Measurements from ENCODE around the gene CYB561. TPM values are rescaled to one million over a fixed set of nuclear protein-coding genes. Genes with fewer than 3 reads are reported as not detected.

Gene CYB561
- total and polyA plus RNA-seq, 10 of the 15 experiments (the other 5 are each of a cell fraction or from before 2014, with no cell fraction given), result 0.52 to 6.9 (median 2.5) TPM

GRCh38 chr17:63399316-63399715, 46.8 kb downstream of the CYB561 start:
- no peak overlapping the region for H3K9ac ChIP-seq (ENCODE audit: control insufficient read depth, insufficient read depth, low read length)
- in situ Hi-C loops (cut with MboI), result no loop called here
- H3K4me2 ChIP-seq (ENCODE audit: control insufficient read depth, insufficient read depth), result no peak overlapping the region

More at GRCh38 chr17:63399316-63399715, 46.8 kb downstream of the CYB561 start:
- Histone ChIP-seq H2AFZ (ENCODE audit: control insufficient read depth, low read depth, low read length) (no peak overlapping the region), H3K4me3 (no peak overlapping the region), H3K4me1 (ENCODE audit: control insufficient read depth, insufficient read depth, low read length) (no peaks in the 10 kb centered on the region), H3K27me3 (replicated peaks in 1 of 2; ENCODE audit: control insufficient read depth in 2 of 2, insufficient read depth in 2 of 2, low read length in 1 of 2) (peaks cover 0 to 4% of the 10 kb centered on the region in 2 experiments; a peak in 2 of 4 replicates), H3K9me3 (replicated peaks; ENCODE audit: control insufficient read depth, insufficient read depth, low read length) (no peaks in the 10 kb centered on the region), H3K36me3 (ENCODE audit: control insufficient read depth in 2 of 2, insufficient read depth in 2 of 2, low read length in 1 of 2) (no peaks in the 10 kb centered on the region), H3K79me2 (ENCODE audit: control insufficient read depth, insufficient read depth, low read length) (no peaks in the 10 kb centered on the region), H4K20me1 (ENCODE audit: control insufficient read depth, insufficient read depth) (no peaks in the 10 kb centered on the region), H3K27ac (ENCODE audit: control insufficient read depth, insufficient read depth) (no peak overlapping the region)
- RAD21 ChIA-PET (ENCODE audit: unreplicated experiment), result no interaction called here
- BruUV-seq (replicated peaks), result no TSS peak
- ATAC-seq (no peak), FAIRE-seq (no peak), DNase-seq (ENCODE audit: low read depth, low spot score) (no peak)
- CTCF ChIA-PET, result no interaction called here
- 19% methylated on average over 3 of the region's 3 CpGs for WGBS (ENCODE audit: insufficient coverage, insufficient replicate concordance, low lambda C conversion rate, missing lambda C conversion rate)
- TF ChIP-seq SRF (IDR thresholded peaks at IDR 0.05; ENCODE audit: low read depth in 2 of 2, low read length in 2 of 2), result no peak
- no peak for TF ChIP-seq BRCA1 (IDR thresholded peaks at IDR 0.05; ENCODE audit: low read depth, low read length)
- no peak for TF ChIP-seq KAT2A (conservative IDR thresholded peaks at IDR 0.05; ENCODE audit: control insufficient read depth, low read depth, low read length)
- no peak for TF ChIP-seq WRNIP1 (IDR thresholded peaks at IDR 0.05; ENCODE audit: borderline replicate concordance, low read depth, low read length)
- no peak for TF ChIP-seq MAX (IDR thresholded peaks at IDR 0.05; ENCODE audit: low read depth, low read length)
- TF ChIP-seq ZNF687 (IDR thresholded peaks at IDR 0.05), result no peak
- TF ChIP-seq EZH2 (IDR thresholded peaks at IDR 0.05; ENCODE audit: borderline replicate concordance, control insufficient read depth, low read depth, low read length), result no peak
- TF ChIP-seq RCOR1 (conservative IDR thresholded peaks at IDR 0.05; ENCODE audit: low read depth, low read length), result no peak
- TF ChIP-seq E2F8 (IDR thresholded peaks at IDR 0.05; ENCODE audit: low read depth, partially characterized antibody), result no peak
- TF ChIP-seq TCF7 (IDR thresholded peaks at IDR 0.05; ENCODE audit: borderline replicate concordance), result no peak
- TF ChIP-seq SREBF1 (IDR thresholded peaks at IDR 0.05; ENCODE audit: low read length), result no peak
- SMC1A ChIA-PET (ENCODE audit: uncharacterized antibody, unreplicated experiment), result no interaction called here
- POLR2A ChIA-PET, result no interaction called here
- intact Hi-C loops (cut with micrococcal nuclease; ENCODE audit: unreplicated experiment), result no loop called here

All from GM12878 (cell line).